Ishikawa (cell line): Measurements from ENCODE around the gene STAB1.

Experiments
- CEBPB ChIP-seq: IDR thresholded peaks from 2 replicates; pipeline ENCODE4 v1.6.1; 2012
- CREB1 ChIP-seq: IDR thresholded peaks from 2 replicates; pipeline ENCODE4 v1.6.1; 2012; ENCODE audit warnings: low read depth
- EGR1 ChIP-seq: IDR thresholded peaks from 2 replicates; pipeline ENCODE4 v1.6.1; 2012
- EP300 ChIP-seq: IDR thresholded peaks from 2 replicates; pipeline ENCODE4 v1.6.1; 2012; ENCODE audit warnings: borderline replicate concordance
- NFIC ChIP-seq: IDR thresholded peaks from 2 replicates; pipeline ENCODE4 v1.6.1; 2012
- RAD21 ChIP-seq: IDR thresholded peaks from 2 replicates; pipeline ENCODE4 v1.6.1; 2012; ENCODE audit warnings: low read depth
- TAF1 ChIP-seq: IDR thresholded peaks from 2 replicates; pipeline ENCODE4 v1.6.1; 2012; ENCODE audit warnings: low read depth, mild to moderate bottlenecking
- TCF12 ChIP-seq: IDR thresholded peaks from 2 replicates; pipeline ENCODE4 v1.6.1; 2012; ENCODE audit warnings: low read depth
- TEAD4 ChIP-seq: IDR thresholded peaks from 2 replicates; pipeline ENCODE4 v1.6.1; 2012
- YY1 ChIP-seq: IDR thresholded peaks from 2 replicates; pipeline ENCODE4 v1.6.1; 2012; ENCODE audit warnings: low read depth
- TF ChIP-seq, protein P1 (sequence below): IDR thresholded peaks from 2 replicates; pipeline ENCODE4 v1.6.1; 2012
- TF ChIP-seq, protein P2 (sequence below): IDR thresholded peaks from 2 replicates; pipeline ENCODE4 v1.6.1; 2012
- TF ChIP-seq, protein P3 (sequence below): IDR thresholded peaks from 2 replicates; pipeline ENCODE4 v1.6.1; 2012; ENCODE audit warnings: low read depth, mild to moderate bottlenecking

DNA sequence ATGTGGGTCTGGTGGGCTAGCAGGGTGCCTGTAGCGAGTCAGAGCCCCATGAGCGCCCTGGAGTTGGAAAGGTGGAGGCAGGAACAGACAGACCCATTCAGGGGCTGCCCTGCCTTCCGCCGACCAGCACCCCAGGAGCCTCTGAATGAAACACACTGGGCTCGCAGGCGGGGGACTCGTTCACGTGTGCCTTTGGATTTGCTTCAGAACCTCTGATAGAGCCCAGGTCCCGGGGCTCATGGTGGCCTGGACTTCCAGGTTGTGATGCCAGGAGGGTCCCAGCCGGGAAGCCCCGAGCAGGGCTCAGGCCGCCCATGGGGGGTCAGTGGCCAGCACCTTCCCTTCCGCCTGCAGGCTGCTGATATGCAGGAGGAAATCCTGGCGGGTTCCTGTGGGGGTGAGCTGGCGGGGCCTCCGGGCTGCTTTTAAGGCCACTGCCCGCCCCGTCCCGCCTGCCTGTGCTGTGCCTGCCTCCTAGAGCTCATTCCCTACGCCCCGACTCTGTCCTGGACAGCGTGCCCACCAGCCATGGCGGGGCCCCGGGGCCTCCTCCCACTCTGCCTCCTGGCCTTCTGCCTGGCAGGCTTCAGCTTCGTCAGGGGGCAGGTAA is at the start of gene STAB1:
- TF ChIP-seq EGR1 (no peak), YY1 (no peak), EP300 (no peak), TEAD4 (no peak), TAF1 (no peak), RAD21 (no peak), CEBPB (no peak), TCF12 (no peak), CREB1 (no peak), NFIC (no peak)
- TF ChIP-seq, protein P1, sequence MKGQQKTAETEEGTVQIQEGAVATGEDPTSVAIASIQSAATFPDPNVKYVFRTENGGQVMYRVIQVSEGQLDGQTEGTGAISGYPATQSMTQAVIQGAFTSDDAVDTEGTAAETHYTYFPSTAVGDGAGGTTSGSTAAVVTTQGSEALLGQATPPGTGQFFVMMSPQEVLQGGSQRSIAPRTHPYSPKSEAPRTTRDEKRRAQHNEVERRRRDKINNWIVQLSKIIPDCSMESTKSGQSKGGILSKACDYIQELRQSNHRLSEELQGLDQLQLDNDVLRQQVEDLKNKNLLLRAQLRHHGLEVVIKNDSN, result no peak
- TF ChIP-seq, protein P2, sequence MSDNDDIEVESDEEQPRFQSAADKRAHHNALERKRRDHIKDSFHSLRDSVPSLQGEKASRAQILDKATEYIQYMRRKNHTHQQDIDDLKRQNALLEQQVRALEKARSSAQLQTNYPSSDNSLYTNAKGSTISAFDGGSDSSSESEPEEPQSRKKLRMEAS, result no peak
- TF ChIP-seq, protein P3, sequence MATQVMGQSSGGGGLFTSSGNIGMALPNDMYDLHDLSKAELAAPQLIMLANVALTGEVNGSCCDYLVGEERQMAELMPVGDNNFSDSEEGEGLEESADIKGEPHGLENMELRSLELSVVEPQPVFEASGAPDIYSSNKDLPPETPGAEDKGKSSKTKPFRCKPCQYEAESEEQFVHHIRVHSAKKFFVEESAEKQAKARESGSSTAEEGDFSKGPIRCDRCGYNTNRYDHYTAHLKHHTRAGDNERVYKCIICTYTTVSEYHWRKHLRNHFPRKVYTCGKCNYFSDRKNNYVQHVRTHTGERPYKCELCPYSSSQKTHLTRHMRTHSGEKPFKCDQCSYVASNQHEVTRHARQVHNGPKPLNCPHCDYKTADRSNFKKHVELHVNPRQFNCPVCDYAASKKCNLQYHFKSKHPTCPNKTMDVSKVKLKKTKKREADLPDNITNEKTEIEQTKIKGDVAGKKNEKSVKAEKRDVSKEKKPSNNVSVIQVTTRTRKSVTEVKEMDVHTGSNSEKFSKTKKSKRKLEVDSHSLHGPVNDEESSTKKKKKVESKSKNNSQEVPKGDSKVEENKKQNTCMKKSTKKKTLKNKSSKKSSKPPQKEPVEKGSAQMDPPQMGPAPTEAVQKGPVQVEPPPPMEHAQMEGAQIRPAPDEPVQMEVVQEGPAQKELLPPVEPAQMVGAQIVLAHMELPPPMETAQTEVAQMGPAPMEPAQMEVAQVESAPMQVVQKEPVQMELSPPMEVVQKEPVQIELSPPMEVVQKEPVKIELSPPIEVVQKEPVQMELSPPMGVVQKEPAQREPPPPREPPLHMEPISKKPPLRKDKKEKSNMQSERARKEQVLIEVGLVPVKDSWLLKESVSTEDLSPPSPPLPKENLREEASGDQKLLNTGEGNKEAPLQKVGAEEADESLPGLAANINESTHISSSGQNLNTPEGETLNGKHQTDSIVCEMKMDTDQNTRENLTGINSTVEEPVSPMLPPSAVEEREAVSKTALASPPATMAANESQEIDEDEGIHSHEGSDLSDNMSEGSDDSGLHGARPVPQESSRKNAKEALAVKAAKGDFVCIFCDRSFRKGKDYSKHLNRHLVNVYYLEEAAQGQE, result no peak
